HEK293T (cell line): ENCODE measurements around the gene CSK.

ENCODE experiments used
- ARNT ChIP-seq: fragments of 450-650 bp; IDR thresholded peaks from 2 replicates; pipeline ENCODE4 v1.6.1; 2017; ENCODE audit warnings: mild to moderate bottlenecking
- BHLHE40 ChIP-seq: fragments of 450-650 bp; IDR thresholded peaks from 2 replicates; pipeline ENCODE4 v1.6.1; 2016; ENCODE audit warnings: mild to moderate bottlenecking, moderate library complexity, borderline replicate concordance
- FOXA1 ChIP-seq: fragments of 450-650 bp; IDR thresholded peaks from 2 replicates; pipeline ENCODE4 v1.6.1; 2016; ENCODE audit warnings: mild to moderate bottlenecking
- FOXK2 ChIP-seq: fragments of 450-650 bp; IDR thresholded peaks from 2 replicates; pipeline ENCODE4 v1.6.1; 2016; ENCODE audit warnings: mild to moderate bottlenecking
- FOXM1 ChIP-seq: fragments of 450-650 bp; IDR thresholded peaks from 2 replicates; pipeline ENCODE4 v1.6.1; 2017; ENCODE audit warnings: mild to moderate bottlenecking, borderline replicate concordance
- HDGF ChIP-seq: fragments of 450-650 bp; IDR thresholded peaks from 2 replicates; pipeline ENCODE4 v1.6.1; 2017; ENCODE audit warnings: antibody characterized with exemption, borderline replicate concordance
- L3MBTL2 ChIP-seq: fragments of 450-650 bp; conservative IDR thresholded peaks from 2 replicates; pipeline ENCODE4 v1.6.1; 2016; ENCODE audit warnings: mild to moderate bottlenecking
- NFRKB ChIP-seq: fragments of 450-650 bp; IDR thresholded peaks from 2 replicates; pipeline ENCODE4 v1.6.1; 2016; ENCODE audit warnings: mild to moderate bottlenecking, moderate library complexity
- SP1 ChIP-seq: fragments of 450-650 bp; IDR thresholded peaks from 2 replicates; pipeline ENCODE4 v1.6.1; 2017
- SUZ12 ChIP-seq: fragments of 450-650 bp; IDR thresholded peaks from 2 replicates; pipeline ENCODE4 v1.6.1; 2016; ENCODE audit warnings: mild to moderate bottlenecking
- TARDBP ChIP-seq: fragments of 450-650 bp; IDR thresholded peaks from 2 replicates; pipeline ENCODE4 v1.6.1; 2016
- ZNF384 ChIP-seq: fragments of 450-650 bp; IDR thresholded peaks from 2 replicates; pipeline ENCODE4 v1.6.1; 2016

DNA sequence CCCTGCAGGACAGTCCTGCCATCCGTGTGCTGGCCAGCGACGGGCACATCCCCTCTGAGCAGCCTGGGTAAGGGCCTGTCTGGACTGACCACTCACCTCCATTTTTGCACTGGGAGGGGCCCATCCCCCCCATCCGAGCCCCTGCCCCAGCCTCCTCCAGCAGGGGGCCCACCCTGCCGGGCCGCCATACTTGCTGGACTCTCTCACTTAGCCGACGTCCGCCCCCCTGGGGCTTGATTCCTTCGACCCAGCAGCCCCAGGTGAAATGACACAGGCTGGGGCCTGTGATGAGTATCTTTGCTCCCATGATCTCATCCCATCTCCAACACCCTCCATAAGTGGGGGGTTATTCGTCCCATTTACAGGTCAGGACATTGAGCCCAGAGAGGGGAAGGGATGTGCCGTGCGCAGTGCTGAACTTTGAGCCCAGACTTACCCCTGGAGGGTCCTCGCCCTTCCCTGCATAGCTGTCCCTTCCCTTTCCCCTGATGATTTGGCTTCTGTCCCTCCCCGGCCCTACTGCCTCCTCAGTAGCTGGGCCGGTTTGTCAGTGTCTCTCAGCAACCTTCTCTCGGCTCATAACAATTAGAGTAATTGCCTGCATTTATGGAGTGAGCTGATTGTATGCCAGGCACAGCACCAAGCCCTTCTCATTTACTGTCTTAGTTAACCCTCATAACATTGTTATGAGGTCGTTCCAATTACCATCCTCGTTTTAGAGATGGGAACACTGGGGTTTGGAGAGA is 34.9 kb downstream of the CSK start:
- TF ChIP-seq NFRKB (no peak), SUZ12 (no peak), BHLHE40 (no peak), HDGF (no peak), ARNT (no peak), ZNF384 (no peak), TARDBP (no peak), SP1 (no peak), FOXK2 (no peak), FOXM1 (no peak), L3MBTL2 (no peak), FOXA1 (no peak)
